HepG2 (cell line): Measurements from ENCODE around the gene RBM19. TPM values are rescaled to one million over a fixed set of nuclear protein-coding genes. Genes with fewer than 3 reads are reported as not detected.

Experiments used
- BCL6 ChIP-seq: IDR thresholded peaks from 2 replicates; pipeline ENCODE4 v1.6.1; 2016; ENCODE audit warnings: missing genetic modification reagents, missing compliant biosample characterization
- FOXA3 ChIP-seq: IDR thresholded peaks from 2 replicates; pipeline ENCODE4 v1.6.1; 2016; ENCODE audit warnings: missing genetic modification reagents, missing compliant biosample characterization
- IKZF4 ChIP-seq: sonication (generic); formaldehyde crosslinking; IDR thresholded peaks from 2 replicates; pipeline ENCODE4 v1.5.1; 2020; ENCODE audit warnings: borderline replicate concordance, mild to moderate bottlenecking, low read depth, missing genetic modification reagents; ENCODE audit errors: not compliant biosample characterization
- MEIS1 ChIP-seq: sonication (generic); formaldehyde crosslinking; IDR thresholded peaks from 2 replicates; pipeline ENCODE4 v1.9.0; 2021; ENCODE audit warnings: mild to moderate bottlenecking, missing genetic modification reagents, moderate library complexity, borderline replicate concordance
- NFAT5 ChIP-seq: sonication (generic); formaldehyde crosslinking; IDR thresholded peaks from 2 replicates; pipeline ENCODE4 v1.4.0; 2020; ENCODE audit warnings: missing genetic modification reagents
- NR2F6 ChIP-seq, 2 experiments: IDR thresholded peaks; 2 replicates each; pipeline ENCODE4 v1.6.1; 2016; ENCODE audit warnings: antibody characterized with exemption in 1 of 2, mild to moderate bottlenecking in 1 of 2
- RCOR2 ChIP-seq: IDR thresholded peaks from 2 replicates; pipeline ENCODE4 v1.6.1; 2016; ENCODE audit warnings: missing biosample characterization, missing genetic modification reagents
- SALL1 ChIP-seq: sonication (generic); formaldehyde crosslinking; IDR thresholded peaks from 2 replicates; pipeline ENCODE4 v1.8.0; 2022; ENCODE audit warnings: mild to moderate bottlenecking, missing genetic modification reagents
- SOX6 ChIP-seq, 2 experiments: fragments of 450-650 bp in 1 of 2; sonication (generic) in 1 of 2; formaldehyde crosslinking in 1 of 2; IDR thresholded peaks; 2 replicates each; pipeline versions ENCODE4 v1.4.0 to v1.6.1; 2017 to 2020; ENCODE audit warnings: antibody characterized with exemption in 1 of 2, mild to moderate bottlenecking in 1 of 2, missing genetic modification reagents in 1 of 2
- SP2 ChIP-seq: sonication (generic); formaldehyde crosslinking; IDR thresholded peaks from 2 replicates; pipeline ENCODE4 v1.5.1; 2020; ENCODE audit warnings: mild to moderate bottlenecking, missing genetic modification reagents
- SP5 ChIP-seq: IDR thresholded peaks from 2 replicates; pipeline ENCODE4 v1.6.1; 2016; ENCODE audit warnings: low read depth, borderline replicate concordance
- ZFAT ChIP-seq: sonication (generic); formaldehyde crosslinking; conservative IDR thresholded peaks from 2 replicates; pipeline ENCODE4 v1.8.1; 2023; ENCODE audit warnings: missing genetic modification reagents, inconsistent platforms
- ZNF547 ChIP-seq: sonication (generic); formaldehyde crosslinking; IDR thresholded peaks from 2 replicates; pipeline ENCODE4 v1.5.1; 2020; ENCODE audit warnings: mild to moderate bottlenecking, missing genetic modification reagents
- polyA plus RNA-seq, 8 experiments: library from polyadenylated mRNA; depleted of rRNA in 3 of 8; stranded (reverse) in 7 of 8; unstranded in 1 of 8; fragments of >200 nt; fragmentation: Illumina TruSeq in 4 of 8; extraction: Trizol in 4 of 8; gene quantifications; 2 replicates each; pipeline versions ENCODE4 v1.2.1 to v1.2.3, GENCODE V29; 2011 to 2016; ENCODE audit warnings: low read depth in 4 of 8, missing spikeins in 1 of 8, mixed read lengths in 1 of 8; ENCODE audit not compliant: insufficient read depth in 1 of 8
- total RNA-seq, 5 experiments: library from RNA; depleted of rRNA; stranded (reverse); fragments of >200 nt; fragmentation: Illumina TruSeq; extraction: Trizol; gene quantifications; 2 replicates each; pipeline ENCODE4 v1.2.3, GENCODE V29; 2016; ENCODE audit warnings: low read depth in 1 of 5
- TF ChIP-seq, protein P1 (sequence below): sonication (generic); formaldehyde crosslinking; IDR thresholded peaks from 2 replicates; pipeline ENCODE4 v1.5.1; 2020; ENCODE audit warnings: mild to moderate bottlenecking, missing genetic modification reagents, moderate library complexity
- TF ChIP-seq, protein P2 (sequence below): sonication (generic); formaldehyde crosslinking; conservative IDR thresholded peaks from 2 replicates; pipeline ENCODE4 v1.4.0; 2020; ENCODE audit warnings: missing genetic modification reagents

The RBM19 gene
- total and polyA plus RNA-seq, 2 of the 13 experiments (the other 11 are each of a cell fraction or from before 2014, with no cell fraction given), result 19.3 to 32.2 TPM

- TF ChIP-seq, protein P1, sequence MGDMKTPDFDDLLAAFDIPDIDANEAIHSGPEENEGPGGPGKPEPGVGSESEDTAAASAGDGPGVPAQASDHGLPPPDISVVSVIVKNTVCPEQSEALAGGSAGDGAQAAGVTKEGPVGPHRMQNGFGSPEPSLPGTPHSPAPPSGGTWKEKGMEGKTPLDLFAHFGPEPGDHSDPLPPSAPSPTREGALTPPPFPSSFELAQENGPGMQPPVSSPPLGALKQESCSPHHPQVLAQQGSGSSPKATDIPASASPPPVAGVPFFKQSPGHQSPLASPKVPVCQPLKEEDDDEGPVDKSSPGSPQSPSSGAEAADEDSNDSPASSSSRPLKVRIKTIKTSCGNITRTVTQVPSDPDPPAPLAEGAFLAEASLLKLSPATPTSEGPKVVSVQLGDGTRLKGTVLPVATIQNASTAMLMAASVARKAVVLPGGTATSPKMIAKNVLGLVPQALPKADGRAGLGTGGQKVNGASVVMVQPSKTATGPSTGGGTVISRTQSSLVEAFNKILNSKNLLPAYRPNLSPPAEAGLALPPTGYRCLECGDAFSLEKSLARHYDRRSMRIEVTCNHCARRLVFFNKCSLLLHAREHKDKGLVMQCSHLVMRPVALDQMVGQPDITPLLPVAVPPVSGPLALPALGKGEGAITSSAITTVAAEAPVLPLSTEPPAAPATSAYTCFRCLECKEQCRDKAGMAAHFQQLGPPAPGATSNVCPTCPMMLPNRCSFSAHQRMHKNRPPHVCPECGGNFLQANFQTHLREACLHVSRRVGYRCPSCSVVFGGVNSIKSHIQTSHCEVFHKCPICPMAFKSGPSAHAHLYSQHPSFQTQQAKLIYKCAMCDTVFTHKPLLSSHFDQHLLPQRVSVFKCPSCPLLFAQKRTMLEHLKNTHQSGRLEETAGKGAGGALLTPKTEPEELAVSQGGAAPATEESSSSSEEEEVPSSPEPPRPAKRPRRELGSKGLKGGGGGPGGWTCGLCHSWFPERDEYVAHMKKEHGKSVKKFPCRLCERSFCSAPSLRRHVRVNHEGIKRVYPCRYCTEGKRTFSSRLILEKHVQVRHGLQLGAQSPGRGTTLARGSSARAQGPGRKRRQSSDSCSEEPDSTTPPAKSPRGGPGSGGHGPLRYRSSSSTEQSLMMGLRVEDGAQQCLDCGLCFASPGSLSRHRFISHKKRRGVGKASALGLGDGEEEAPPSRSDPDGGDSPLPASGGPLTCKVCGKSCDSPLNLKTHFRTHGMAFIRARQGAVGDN, result peak; percentile 34
- TF ChIP-seq SALL1 (peak; percentile 80), RCOR2 (CRISPR knock-in tag) (0 out of 2 replicates have a peak, but pooled peaks have one; percentile 72), NFAT5 (no peak), BCL6 (CRISPR knock-in tag) (0 out of 2 replicates have a peak, but pooled peaks have one; percentile 21), IKZF4 (CRISPR knock-in tag) (no peak), ZNF547 (CRISPR knock-in tag) (no peak), SP5 (CRISPR knock-in tag) (peak; percentile 91), FOXA3 (CRISPR knock-in tag) (peak; percentile 34; the same call in 1 of the 2 replicates), NR2F6 (IDR thresholded peaks at IDR 0.05) (no peak), NR2F6 (CRISPR knock-in tag; IDR thresholded peaks at IDR 0.05) (0 out of 2 replicates have a peak, but pooled peaks have one; percentile 12), SP2 (CRISPR knock-in tag) (no peak), ZFAT (CRISPR knock-in tag) (no peak), SOX6 (IDR thresholded peaks at IDR 0.05) (no peak), SOX6 (CRISPR knock-in tag; IDR thresholded peaks at IDR 0.05) (peak; percentile 49), MEIS1 (CRISPR knock-in tag) (peak; percentile 87; the same call in 1 of the 2 replicates)
- TF ChIP-seq, protein P2, sequence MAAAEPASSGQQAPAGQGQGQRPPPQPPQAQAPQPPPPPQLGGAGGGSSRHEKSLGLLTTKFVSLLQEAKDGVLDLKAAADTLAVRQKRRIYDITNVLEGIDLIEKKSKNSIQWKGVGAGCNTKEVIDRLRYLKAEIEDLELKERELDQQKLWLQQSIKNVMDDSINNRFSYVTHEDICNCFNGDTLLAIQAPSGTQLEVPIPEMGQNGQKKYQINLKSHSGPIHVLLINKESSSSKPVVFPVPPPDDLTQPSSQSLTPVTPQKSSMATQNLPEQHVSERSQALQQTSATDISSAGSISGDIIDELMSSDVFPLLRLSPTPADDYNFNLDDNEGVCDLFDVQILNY (CRISPR knock-in tag), result no peak
Measured at GRCh38 chr12:113990250-113991223, 24.4 kb upstream of the RBM19 start (continued).
